LNCaP clone FGC (cell line): ENCODE data around the gene ROR1.
"Not testable (repeated sequence)": the region's sequence is repeated elsewhere in the genome, so short reads cannot be mapped to it uniquely, and the experiment has no call there.

Source experiments
- DNase-seq: peaks from one replicate; pipeline ENCODE4 v3.0.0-alpha.2; 2011; ENCODE audit warnings: low read depth
- H3K4me3 ChIP-seq: 2 replicates; pipeline ENCODE4 v1.5.1; 2011; ENCODE audit warnings: mild to moderate bottlenecking, low read depth, low read length, control low read depth
- CTCF ChIP-seq: IDR thresholded peaks from 2 replicates; pipeline ENCODE4 v1.5.1; 2012; ENCODE audit warnings: mild to moderate bottlenecking; ENCODE audit not compliant: control insufficient read depth, insufficient read depth; ENCODE audit errors: extremely low read depth

ROR1 gene

GRCh38 chr1:64215576-64215975 is 441.8 kb downstream of the ROR1 start:
- DNase-seq: no peak
- no peak for TF ChIP-seq CTCF
- H3K4me3 ChIP-seq: no peak overlapping the region

- DNase-seq: no peak
- TF ChIP-seq CTCF: no peak
- no peak overlapping the region for H3K4me3 ChIP-seq
Observed at GRCh38 chr1:64220241-64220640, 446.4 kb downstream of the ROR1 start.

DNA sequence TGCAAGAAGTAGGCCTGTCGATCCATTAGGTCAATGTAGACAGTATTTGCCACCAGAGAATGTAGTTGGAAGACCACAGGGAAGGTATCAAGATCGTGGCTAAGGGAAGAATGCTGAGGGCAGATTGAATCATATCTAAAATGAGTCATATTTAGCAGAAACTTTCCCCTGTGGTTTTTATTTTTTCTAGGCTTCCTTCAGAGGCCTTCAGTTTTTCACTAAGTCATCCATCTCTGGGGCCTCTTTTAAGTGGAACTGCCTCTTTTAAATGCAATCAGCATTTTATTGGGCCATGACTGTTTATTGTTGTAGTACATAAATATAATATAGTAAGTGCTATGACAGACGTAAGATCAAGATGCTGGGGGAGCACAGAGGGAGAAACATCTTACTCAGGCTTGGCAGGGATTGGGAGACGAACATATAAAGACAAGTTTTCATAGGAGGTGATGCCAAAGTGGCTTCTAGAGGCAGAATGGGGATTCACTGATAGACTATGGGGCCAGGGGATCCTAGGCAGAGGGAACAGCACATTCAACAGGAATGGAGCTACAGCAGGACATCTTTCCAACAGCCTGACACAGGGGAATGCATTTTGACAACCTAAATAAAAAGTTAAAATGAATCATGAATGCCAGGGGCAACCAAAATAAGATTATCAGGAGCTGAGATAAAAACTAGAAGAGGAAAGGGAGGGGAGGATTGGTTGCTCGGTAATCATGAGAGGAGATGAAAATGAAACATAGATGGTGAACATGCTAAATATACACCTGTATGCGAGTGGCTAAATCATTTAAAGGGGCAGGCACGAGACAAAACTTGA is 449.7 kb downstream of the ROR1 start:
- no peak overlapping the region for H3K4me3 ChIP-seq
- no peak for TF ChIP-seq CTCF
- DNase-seq: no peak

GRCh38 chr1:64224236-64224635 is 450.4 kb downstream of the ROR1 start:
- DNase-seq, H3K4me3 ChIP-seq: not testable (repeated sequence)

DNA sequence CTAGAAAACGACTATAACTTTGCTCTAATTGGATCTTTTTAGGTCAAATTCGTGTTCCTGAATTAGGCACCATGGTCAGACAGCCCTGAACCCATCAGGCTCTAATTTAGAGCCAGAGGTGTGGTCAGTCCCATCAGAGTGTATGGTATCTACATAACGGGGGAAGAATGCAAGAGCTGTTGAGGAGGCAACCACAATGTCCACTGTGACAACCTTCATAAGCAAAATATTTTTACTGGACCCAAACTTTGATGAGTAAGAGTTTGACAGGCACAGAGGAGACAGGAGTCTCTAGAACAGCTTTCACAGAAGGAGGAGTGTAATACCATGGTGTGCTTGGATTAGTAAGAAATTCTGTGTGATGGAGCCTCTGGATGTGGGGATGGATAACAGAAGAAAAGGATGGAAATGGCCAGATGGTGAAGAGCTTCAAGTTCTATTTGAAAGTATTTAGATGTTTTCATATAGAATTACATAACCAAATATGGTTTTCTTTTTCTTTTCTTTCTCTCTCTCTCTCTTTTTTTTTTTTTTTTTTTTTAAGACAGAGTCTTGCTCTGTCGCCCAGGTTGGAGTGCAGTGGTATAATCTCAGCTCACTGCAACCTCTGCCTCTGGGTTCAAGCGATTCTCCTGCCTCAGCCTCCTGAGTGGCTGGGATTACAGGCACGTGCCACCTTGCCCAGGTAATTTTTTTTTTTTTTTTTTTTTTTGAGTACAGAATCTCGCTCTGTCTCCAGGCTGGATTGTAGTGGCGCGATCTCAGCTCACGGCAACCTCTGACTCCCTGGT is 454.5 kb downstream of the ROR1 start:
- no peak for DNase-seq
- TF ChIP-seq CTCF: no peak
- H3K4me3 ChIP-seq: no peak overlapping the region

DNA sequence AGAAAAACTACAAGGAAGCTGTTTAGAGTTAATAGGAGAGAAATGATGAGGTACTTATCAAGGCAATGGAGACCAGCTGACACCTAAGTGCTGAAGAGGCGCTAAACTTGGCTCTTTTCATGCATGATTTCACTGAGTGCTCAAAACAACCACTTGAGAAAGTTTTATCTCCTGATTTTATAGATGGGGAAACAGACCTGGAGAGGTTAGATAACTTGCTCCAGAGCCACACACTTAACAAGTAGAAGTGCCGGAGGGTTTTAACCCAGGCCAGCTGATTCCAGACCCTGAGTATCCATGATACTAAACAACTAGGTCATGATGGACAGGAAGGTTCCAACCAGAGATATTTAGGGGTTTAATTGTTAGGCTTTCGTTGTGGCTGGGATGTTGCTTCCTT is 455.5 kb downstream of the ROR1 start:
- H3K4me3 ChIP-seq: no peak overlapping the region
- no peak for TF ChIP-seq CTCF
- DNase-seq: no peak
